Measurements from ENCODE around the gene PLCD3. TPM values are rescaled to one million over a fixed set of nuclear protein-coding genes. Genes with fewer than 3 reads are reported as not detected.

PLCD3 gene
- total and polyA plus RNA-seq, 2 of the 13 experiments (the other 11 are each of a cell fraction or from before 2014, with no cell fraction given), result 11.3 to 39.1 TPM

- TF ChIP-seq PBX3 (CRISPR knock-in tag; IDR thresholded peaks at IDR 0.05; ENCODE audit: borderline replicate concordance) (peak; percentile 88), TP53 (CRISPR knock-in tag; conservative IDR thresholded peaks at IDR 0.05) (no peak), MED1 (CRISPR knock-in tag; IDR thresholded peaks at IDR 0.05) (peak; percentile 63; the same call in 1 of the 2 replicates), TRIM24 (CRISPR knock-in tag; IDR thresholded peaks at IDR 0.05) (no peak), GTF3A (CRISPR knock-in tag; conservative IDR thresholded peaks at IDR 0.05) (peak; percentile 71; the same call in 1 of the 2 replicates), SIX1 (CRISPR knock-in tag; IDR thresholded peaks at IDR 0.05; ENCODE audit: borderline replicate concordance) (no peak; the same call in 1 of the 2 replicates), ZNF343 (CRISPR knock-in tag; IDR thresholded peaks at IDR 0.05) (peak; percentile 88), CBX1 (IDR thresholded peaks at IDR 0.05; ENCODE audit: low read depth) (no peak), ELF1 (CRISPR knock-in tag; IDR thresholded peaks at IDR 0.05) (no peak), BORCS8-MEF2B (CRISPR knock-in tag; IDR thresholded peaks at IDR 0.05) (0 out of 2 replicates have a peak, but pooled peaks have one; percentile 11), REL (CRISPR knock-in tag; conservative IDR thresholded peaks at IDR 0.05) (peak; percentile 77), KMT2B (CRISPR knock-in tag; IDR thresholded peaks at IDR 0.05) (no peak; the same call in none of the 2 replicates), ZNF543 (CRISPR knock-in tag; IDR thresholded peaks at IDR 0.05) (no peak; the same call in 1 of the 2 replicates), KAT2B (IDR thresholded peaks at IDR 0.05; ENCODE audit: borderline replicate concordance, low read depth, low read length) (no peak), DBP (CRISPR knock-in tag; IDR thresholded peaks at IDR 0.05; ENCODE audit: not compliant biosample characterization) (peak; percentile 76)
- TF ChIP-seq, protein P1, sequence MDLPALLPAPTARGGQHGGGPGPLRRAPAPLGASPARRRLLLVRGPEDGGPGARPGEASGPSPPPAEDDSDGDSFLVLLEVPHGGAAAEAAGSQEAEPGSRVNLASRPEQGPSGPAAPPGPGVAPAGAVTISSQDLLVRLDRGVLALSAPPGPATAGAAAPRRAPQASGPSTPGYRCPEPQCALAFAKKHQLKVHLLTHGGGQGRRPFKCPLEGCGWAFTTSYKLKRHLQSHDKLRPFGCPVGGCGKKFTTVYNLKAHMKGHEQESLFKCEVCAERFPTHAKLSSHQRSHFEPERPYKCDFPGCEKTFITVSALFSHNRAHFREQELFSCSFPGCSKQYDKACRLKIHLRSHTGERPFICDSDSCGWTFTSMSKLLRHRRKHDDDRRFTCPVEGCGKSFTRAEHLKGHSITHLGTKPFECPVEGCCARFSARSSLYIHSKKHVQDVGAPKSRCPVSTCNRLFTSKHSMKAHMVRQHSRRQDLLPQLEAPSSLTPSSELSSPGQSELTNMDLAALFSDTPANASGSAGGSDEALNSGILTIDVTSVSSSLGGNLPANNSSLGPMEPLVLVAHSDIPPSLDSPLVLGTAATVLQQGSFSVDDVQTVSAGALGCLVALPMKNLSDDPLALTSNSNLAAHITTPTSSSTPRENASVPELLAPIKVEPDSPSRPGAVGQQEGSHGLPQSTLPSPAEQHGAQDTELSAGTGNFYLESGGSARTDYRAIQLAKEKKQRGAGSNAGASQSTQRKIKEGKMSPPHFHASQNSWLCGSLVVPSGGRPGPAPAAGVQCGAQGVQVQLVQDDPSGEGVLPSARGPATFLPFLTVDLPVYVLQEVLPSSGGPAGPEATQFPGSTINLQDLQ (CRISPR knock-in tag; IDR thresholded peaks at IDR 0.05), result no peak; the same call in 1 of the 2 replicates
- TF ChIP-seq, protein P2, sequence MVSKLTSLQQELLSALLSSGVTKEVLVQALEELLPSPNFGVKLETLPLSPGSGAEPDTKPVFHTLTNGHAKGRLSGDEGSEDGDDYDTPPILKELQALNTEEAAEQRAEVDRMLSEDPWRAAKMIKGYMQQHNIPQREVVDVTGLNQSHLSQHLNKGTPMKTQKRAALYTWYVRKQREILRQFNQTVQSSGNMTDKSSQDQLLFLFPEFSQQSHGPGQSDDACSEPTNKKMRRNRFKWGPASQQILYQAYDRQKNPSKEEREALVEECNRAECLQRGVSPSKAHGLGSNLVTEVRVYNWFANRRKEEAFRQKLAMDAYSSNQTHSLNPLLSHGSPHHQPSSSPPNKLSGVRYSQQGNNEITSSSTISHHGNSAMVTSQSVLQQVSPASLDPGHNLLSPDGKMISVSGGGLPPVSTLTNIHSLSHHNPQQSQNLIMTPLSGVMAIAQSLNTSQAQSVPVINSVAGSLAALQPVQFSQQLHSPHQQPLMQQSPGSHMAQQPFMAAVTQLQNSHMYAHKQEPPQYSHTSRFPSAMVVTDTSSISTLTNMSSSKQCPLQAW (CRISPR knock-in tag; IDR thresholded peaks at IDR 0.05), result 0 out of 2 replicates have a peak, but pooled peaks have one; percentile 29
- TF ChIP-seq, protein P3, sequence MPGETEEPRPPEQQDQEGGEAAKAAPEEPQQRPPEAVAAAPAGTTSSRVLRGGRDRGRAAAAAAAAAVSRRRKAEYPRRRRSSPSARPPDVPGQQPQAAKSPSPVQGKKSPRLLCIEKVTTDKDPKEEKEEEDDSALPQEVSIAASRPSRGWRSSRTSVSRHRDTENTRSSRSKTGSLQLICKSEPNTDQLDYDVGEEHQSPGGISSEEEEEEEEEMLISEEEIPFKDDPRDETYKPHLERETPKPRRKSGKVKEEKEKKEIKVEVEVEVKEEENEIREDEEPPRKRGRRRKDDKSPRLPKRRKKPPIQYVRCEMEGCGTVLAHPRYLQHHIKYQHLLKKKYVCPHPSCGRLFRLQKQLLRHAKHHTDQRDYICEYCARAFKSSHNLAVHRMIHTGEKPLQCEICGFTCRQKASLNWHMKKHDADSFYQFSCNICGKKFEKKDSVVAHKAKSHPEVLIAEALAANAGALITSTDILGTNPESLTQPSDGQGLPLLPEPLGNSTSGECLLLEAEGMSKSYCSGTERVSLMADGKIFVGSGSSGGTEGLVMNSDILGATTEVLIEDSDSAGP (CRISPR knock-in tag; IDR thresholded peaks at IDR 0.05; ENCODE audit: borderline replicate concordance), result no peak
- TF ChIP-seq, protein P4, sequence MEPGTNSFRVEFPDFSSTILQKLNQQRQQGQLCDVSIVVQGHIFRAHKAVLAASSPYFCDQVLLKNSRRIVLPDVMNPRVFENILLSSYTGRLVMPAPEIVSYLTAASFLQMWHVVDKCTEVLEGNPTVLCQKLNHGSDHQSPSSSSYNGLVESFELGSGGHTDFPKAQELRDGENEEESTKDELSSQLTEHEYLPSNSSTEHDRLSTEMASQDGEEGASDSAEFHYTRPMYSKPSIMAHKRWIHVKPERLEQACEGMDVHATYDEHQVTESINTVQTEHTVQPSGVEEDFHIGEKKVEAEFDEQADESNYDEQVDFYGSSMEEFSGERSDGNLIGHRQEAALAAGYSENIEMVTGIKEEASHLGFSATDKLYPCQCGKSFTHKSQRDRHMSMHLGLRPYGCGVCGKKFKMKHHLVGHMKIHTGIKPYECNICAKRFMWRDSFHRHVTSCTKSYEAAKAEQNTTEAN (CRISPR knock-in tag; conservative IDR thresholded peaks at IDR 0.05), result peak; percentile 86
Observed at GRCh38 chr17:45160447-45161287, 28.4 kb upstream of the PLCD3 start (continued).
